Activated CD8-positive, alpha-beta memory T cell treated with anti-CD3 and anti-CD28 coated beads, Interleukin-2, amount 10 ng/mL, durations not matched to agents 7 days and 5 days (primary cell): ENCODE results near the gene TNFRSF13B. TPM values are rescaled to one million over a fixed set of nuclear protein-coding genes. Genes with fewer than 3 reads are reported as not detected.
"Not testable (repeated sequence)": the region's sequence is repeated elsewhere in the genome, so short reads cannot be mapped to it uniquely, and the experiment has no call there.

ENCODE experiments used
- ATAC-seq: fragments of 150-1000 bp; cut with Tn5 transposase; one replicate; pipeline ENCODE4 v1.10.0; 2021; ENCODE audit warnings: moderate library complexity
- CTCF ChIA-PET: fragments of 350-600 bp; sonication (Branson Sonifier 250); formaldehyde crosslinking; loops from one replicate; lab custom pipeline; 2021; ENCODE audit warnings: antibody characterized with exemption; lab: Charles Lee
- DNase-seq: peaks from one replicate; pipeline ENCODE4 v3.0.0-alpha.2; 2020
- H3K27ac Mint-ChIP-seq: one replicate; pipeline ENCODE4 v1.8.0; 2021; ENCODE audit warnings: mild to moderate bottlenecking, mixed read lengths
- H3K27me3 Mint-ChIP-seq: one replicate; pipeline ENCODE4 v1.8.0; 2021; ENCODE audit warnings: mixed read lengths
- H3K36me3 Mint-ChIP-seq: one replicate; pipeline ENCODE4 v1.8.0; 2021; ENCODE audit warnings: mild to moderate bottlenecking, mixed read lengths
- H3K4me1 Mint-ChIP-seq: one replicate; pipeline ENCODE4 v1.8.0; 2021; ENCODE audit warnings: mixed read lengths
- H3K4me3 Mint-ChIP-seq: one replicate; pipeline ENCODE4 v1.8.0; 2021; ENCODE audit warnings: mild to moderate bottlenecking, moderate library complexity, mixed read lengths
- H3K9me3 Mint-ChIP-seq: one replicate; pipeline ENCODE4 v1.8.0; 2022; ENCODE audit warnings: low read depth, mixed read lengths
- total RNA-seq, 2 experiments: library from RNA; stranded (reverse); gene quantifications; one replicate each; pipeline ENCODE4 v1.2.3, GENCODE V29; 2021

The TNFRSF13B gene
- total RNA-seq, 2 experiments from 2014 or later, result not detected

DNA sequence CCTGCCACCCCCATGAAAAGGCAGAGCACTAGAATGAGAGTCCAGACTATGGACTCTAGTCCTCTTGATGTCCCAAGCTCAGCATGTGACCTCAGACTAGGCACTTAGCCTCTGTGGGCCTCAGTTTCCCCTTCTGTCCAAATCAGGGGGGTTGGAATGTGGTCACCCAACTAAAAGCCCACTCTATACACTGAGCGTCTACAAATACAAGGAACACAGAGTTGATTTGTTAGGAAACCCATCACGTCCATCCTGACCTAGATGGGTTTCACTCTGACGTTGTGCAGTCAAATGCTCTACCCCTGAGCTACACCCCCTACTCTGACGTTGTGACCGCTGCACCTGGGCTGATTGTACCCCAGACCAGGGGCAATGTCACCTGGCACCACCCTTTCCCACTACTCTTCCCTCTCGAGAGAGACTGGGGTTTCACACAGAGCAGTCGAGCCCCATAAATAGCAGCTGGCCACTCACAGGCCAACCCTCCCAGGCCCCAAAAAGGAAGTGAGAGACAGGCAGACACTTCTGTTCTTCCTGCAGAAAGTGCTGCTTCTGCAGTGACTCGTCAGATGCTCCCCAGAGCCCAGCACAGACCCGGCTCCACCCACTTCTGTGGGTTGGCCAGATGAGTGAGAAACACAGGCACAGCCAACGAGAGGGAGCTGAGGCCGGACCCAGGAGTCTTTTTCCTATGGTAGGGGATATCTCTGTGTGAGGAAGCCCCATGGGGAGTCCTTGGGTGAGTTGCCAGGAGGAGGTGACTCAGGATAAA is 16.1 kb upstream of the TNFRSF13B start:
- Mint-ChIP-seq H3K4me1 (peaks cover 38% of the 10 kb centered on the region), H3K36me3 (no peaks in the 10 kb centered on the region), H3K27me3 (no peaks in the 10 kb centered on the region), H3K4me3 (peak overlapping the region; percentile 61), H3K9me3 (no peaks in the 10 kb centered on the region), H3K27ac (peak overlapping the region; percentile 98)
- DNase-seq (peak; percentile 91), ATAC-seq (peak; percentile 93)
- CTCF ChIA-PET, result interaction anchor here (0.8 to 8.3 kb wide), 8 partner anchors 11 to 154 kb away, joined by 3 to 68 read pairs (median 8); no protein-coding TSS in a partner anchor

DNA sequence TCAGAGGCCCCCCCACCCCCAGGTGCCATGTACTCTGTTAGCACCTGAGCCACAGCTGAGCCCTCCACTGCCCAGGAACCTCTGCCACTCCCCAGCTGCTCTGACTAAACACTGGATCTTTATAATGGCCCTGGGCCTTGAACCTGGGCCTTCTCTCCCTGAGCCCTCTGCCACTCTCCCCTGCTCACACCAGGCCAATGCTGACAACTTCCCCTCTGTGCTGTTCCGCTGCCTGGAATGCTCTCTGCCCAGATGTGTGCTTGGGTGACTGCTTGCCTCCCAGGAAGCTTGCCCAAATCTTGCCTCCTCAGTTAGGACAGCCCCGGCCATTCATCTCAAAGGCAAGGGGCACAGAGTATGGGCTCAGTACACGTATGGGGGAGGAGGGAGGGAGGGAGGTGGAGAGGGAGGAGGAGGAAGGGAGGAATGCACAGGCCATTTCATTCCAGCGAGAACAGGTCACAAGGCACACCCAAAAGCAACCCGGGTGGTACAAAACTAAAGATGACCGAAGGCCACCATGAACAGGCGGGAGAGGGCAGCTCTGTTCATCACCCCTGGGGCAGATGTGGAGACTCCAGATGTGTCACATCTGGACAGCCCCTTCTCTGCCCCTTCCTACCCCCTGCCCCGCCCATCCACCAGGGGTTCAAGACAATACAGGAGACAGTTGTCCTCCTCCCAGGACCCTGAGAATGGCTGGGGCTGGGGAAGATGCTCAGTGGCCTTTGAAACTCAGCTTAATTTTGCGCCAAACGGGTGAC is 15.3 kb upstream of the TNFRSF13B start:
- Mint-ChIP-seq H3K27me3 (no peaks in the 10 kb centered on the region), H3K4me1 (peaks cover 38% of the 10 kb centered on the region), H3K9me3 (no peaks in the 10 kb centered on the region), H3K27ac (peak overlapping the region; percentile 98), H3K36me3 (no peaks in the 10 kb centered on the region), H3K4me3 (no peak overlapping the region)
- CTCF ChIA-PET, result interaction anchor here (2.7 to 8.3 kb wide), 3 partner anchors 10 to 65 kb away, joined by 12 to 68 read pairs (median 16); no protein-coding TSS in a partner anchor
- ATAC-seq, result no peak
- no peak for DNase-seq

DNA sequence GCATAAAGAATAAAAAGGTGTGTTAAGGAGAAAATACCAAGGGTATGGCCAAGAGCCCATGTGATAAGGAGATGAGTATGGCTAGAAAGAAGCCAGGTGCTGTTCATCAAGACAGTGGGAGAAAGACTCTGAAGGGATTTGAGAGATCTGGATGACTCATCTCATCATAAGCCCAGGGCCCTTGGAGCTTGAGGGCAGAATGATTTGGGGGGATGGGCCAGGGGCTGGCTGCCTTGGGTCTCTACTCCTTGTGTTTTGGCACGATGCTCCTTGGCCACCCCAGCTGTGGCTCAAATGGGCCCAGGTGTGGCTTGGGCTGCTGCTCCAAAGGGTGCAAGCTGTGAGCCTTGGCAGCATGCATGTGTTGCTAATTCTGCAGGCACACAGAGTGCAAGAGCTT is 14.5 kb upstream of the TNFRSF13B start:
- Mint-ChIP-seq H3K4me3 (no peak overlapping the region), H3K27ac (no peak overlapping the region), H3K9me3 (no peaks in the 10 kb centered on the region), H3K36me3 (no peaks in the 10 kb centered on the region), H3K4me1 (peaks cover 38% of the 10 kb centered on the region), H3K27me3 (no peaks in the 10 kb centered on the region)
- ATAC-seq (no peak), DNase-seq (no peak)
- CTCF ChIA-PET, result interaction anchor here (8.3 kb wide), 1 partner anchor 10 kb away, joined by 68 read pairs; no protein-coding TSS in a partner anchor

- no peak overlapping the region for H3K27ac Mint-ChIP-seq
- H3K27me3 Mint-ChIP-seq, result no peaks in the 10 kb centered on the region
- ATAC-seq, result no peak
- DNase-seq, result no peak
- H3K9me3 Mint-ChIP-seq, result no peaks in the 10 kb centered on the region
- H3K4me3 Mint-ChIP-seq, result no peak overlapping the region
- no peaks in the 10 kb centered on the region for H3K36me3 Mint-ChIP-seq
- CTCF ChIA-PET, result interaction anchor here (1.9 kb wide), 1 partner anchor 10 kb away, joined by 6 read pairs; no protein-coding TSS in a partner anchor
- H3K4me1 Mint-ChIP-seq, result peaks cover 10% of the 10 kb centered on the region
Observed at GRCh38 chr17:16981928-16982327, 10.0 kb upstream of the TNFRSF13B start.

DNA sequence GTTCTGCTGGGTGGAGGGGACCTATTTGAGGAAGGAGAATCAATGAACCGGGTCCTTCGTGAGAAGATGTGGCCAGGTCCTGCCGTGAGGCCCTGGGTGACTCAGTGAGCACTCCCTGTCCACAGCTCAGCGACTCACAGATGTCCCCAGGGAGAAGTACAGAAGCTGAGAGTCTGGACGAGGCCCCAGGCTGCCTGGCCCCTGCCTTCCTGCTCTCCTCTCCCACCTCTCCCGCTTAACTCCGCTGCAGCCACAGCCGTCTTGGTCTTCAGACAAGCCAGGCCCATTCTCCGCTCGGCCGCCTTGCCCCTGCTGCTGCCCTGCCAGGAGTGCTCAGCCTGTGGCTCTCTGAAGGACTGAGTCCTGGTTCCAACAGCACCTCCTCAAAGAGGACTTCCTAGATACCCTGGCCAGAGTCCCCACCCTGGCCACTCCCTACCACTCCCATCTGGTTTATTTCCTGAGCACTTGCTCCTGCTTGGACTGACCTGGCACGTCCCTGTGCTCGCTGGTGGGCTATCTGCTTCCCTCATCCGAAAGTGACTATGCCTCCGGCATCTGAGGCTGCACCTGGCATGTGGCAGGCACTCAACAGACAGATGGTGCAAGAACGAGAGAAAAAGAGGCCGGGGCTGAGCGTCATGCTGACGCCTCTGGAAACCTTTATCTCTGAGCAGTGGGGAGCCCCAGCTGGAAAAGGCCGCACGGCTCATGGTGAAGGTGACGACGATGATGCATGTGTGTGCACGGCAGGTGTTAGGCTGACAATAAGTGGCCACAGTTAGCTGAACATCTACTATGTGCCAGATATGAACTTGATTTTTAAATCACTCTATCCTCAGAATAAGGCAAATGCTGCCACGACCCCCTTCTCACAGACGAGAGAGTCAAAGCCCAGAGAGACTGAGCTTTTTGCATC is 9.2 kb upstream of the TNFRSF13B start:
- H3K4me3 Mint-ChIP-seq, result no peak overlapping the region
- H3K36me3 Mint-ChIP-seq, result no peaks in the 10 kb centered on the region
- no peaks in the 10 kb centered on the region for H3K9me3 Mint-ChIP-seq
- ATAC-seq, result no peak
- CTCF ChIA-PET, result interaction anchor here (7.8 kb wide), 1 partner anchor 9 kb away, joined by 68 read pairs; no protein-coding TSS in a partner anchor
- no peaks in the 10 kb centered on the region for H3K27me3 Mint-ChIP-seq
- peaks cover 15% of the 10 kb centered on the region for H3K4me1 Mint-ChIP-seq
- no peak overlapping the region for H3K27ac Mint-ChIP-seq
- no peak for DNase-seq

- no peak overlapping the region for H3K27ac Mint-ChIP-seq
- ATAC-seq, result no peak
- H3K36me3 Mint-ChIP-seq, result no peaks in the 10 kb centered on the region
Observed at GRCh38 chr17:16980061-16980460, 8.1 kb upstream of the TNFRSF13B start.

DNA sequence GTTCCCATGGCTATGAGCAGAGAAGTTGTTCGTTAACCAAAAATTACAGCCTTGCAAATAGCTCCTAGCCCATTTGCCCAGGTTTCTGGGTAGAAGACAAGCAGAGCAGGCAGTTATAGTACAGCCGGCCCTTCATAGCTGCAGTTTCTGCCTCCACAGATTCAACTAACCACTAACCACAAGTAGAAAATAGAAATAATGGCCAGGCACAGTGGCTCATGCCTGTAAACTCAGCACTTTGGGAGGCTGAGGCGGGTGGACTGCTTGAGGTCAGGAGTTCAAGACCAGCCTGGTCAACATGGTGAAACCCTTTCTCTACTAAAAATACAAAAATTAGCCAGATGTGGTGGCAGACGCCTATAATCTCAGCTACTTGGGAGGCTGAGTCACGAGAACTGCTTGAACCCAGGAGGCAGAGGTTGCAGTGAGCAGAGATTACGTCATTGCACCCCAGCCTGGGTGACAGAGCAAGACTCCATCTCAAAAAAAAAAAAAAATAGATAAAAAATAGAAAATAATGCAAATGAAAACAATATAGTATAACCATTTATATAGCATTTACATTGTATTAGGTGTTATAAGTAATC is 7.4 kb upstream of the TNFRSF13B start:
- not testable (repeated sequence) for H3K27me3 Mint-ChIP-seq, H3K4me3 Mint-ChIP-seq, H3K36me3 Mint-ChIP-seq, H3K9me3 Mint-ChIP-seq, ATAC-seq, DNase-seq, H3K27ac Mint-ChIP-seq
- H3K4me1 Mint-ChIP-seq, result peaks cover 21% of the 10 kb centered on the region
- CTCF ChIA-PET, result interaction anchor here (7.8 kb wide), 1 partner anchor 10 kb away, joined by 68 read pairs; no protein-coding TSS in a partner anchor

More at GRCh38 chr17:16980061-16980460, 8.1 kb upstream of the TNFRSF13B start:
- Mint-ChIP-seq H3K9me3 (no peaks in the 10 kb centered on the region), H3K27me3 (peaks cover 3% of the 10 kb centered on the region), H3K4me3 (no peak overlapping the region), H3K4me1 (peaks cover 21% of the 10 kb centered on the region)
- no peak for DNase-seq
- CTCF ChIA-PET, result interaction anchor here (7.8 kb wide), 1 partner anchor 10 kb away, joined by 68 read pairs; no protein-coding TSS in a partner anchor

DNA sequence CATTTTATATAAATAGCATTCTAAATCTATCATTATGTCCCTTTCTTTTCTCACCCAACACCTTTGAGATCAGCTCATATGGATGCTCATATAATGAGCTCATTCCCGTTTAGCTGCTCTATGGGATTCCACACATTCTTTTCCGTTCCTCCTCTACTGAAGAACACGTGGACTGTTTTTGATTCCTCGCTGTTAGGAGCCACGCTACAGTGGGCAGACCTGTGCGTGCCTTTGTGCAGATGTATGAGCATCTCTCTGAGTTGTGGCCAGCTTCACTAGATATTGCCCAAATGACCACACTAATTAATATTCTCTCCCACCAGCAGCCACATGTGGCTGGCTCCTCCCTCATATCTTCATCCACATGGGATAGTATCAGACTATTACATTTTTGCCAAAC is 6.0 kb upstream of the TNFRSF13B start:
- no peak overlapping the region for H3K27ac Mint-ChIP-seq
- ATAC-seq, result no peak
- peaks cover 3% of the 10 kb centered on the region for H3K27me3 Mint-ChIP-seq
- no peaks in the 10 kb centered on the region for H3K9me3 Mint-ChIP-seq
- CTCF ChIA-PET, result interaction anchor here (7.8 kb wide), 1 partner anchor 12 kb away, joined by 68 read pairs; no protein-coding TSS in a partner anchor
- H3K4me3 Mint-ChIP-seq, result no peak overlapping the region
- no peak for DNase-seq
- H3K36me3 Mint-ChIP-seq, result no peaks in the 10 kb centered on the region
- H3K4me1 Mint-ChIP-seq, result peaks cover 21% of the 10 kb centered on the region

- Mint-ChIP-seq H3K27me3 (peaks cover 3% of the 10 kb centered on the region), H3K9me3 (no peaks in the 10 kb centered on the region), H3K4me1 (peaks cover 21% of the 10 kb centered on the region), H3K4me3 (no peak overlapping the region), H3K36me3 (no peaks in the 10 kb centered on the region), H3K27ac (peak overlapping the region; percentile 61)
- no peak for DNase-seq
- CTCF ChIA-PET, result interaction anchor here (7.8 kb wide), 1 partner anchor 13 kb away, joined by 68 read pairs; no protein-coding TSS in a partner anchor
- no peak for ATAC-seq
Observed at GRCh38 chr17:16976725-16977550, 5.0 kb upstream of the TNFRSF13B start.

DNA sequence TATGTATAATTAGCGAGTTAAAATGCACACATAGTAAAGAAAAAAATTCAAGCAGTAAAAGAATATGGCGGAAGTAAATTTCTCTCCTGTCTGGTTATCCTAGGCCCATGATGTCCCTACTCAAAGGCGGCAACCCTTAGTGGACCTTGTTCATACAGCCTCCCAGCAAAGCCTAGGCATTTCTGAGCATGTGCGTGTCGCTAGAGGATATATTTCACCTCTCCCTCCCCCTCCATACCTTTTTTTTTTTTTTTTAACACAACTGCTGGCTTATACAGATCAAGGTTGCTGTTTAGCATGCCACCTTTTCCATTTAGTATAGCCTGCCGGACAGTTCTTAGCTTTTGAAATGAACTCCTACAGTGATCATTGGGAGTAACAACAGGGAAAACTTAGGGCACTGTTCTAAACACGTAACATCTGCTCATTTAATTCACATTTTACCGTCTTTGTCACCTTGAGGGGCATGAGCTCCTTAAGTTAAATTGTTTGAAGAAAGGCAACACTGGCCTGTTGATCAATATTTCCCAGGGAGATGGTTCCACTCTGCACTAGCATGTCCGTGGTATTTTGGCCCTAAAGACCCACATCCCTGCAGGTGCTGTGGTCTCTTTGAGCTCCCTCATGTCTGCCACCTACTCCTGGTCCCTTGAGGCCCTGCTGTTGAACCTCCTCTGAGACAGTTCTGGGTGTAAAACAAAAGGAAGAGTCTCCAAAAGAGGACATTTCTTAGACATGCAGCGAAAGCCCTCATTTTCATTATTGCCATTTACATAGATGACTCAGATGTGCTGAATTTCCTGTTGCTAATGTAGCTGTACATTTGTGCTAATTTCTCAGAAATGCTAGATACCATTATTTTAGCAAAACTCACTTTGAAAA is 4.1 kb upstream of the TNFRSF13B start:
- H3K4me3 Mint-ChIP-seq, result peak overlapping the region; percentile 7
- no peaks in the 10 kb centered on the region for H3K9me3 Mint-ChIP-seq

DNA sequence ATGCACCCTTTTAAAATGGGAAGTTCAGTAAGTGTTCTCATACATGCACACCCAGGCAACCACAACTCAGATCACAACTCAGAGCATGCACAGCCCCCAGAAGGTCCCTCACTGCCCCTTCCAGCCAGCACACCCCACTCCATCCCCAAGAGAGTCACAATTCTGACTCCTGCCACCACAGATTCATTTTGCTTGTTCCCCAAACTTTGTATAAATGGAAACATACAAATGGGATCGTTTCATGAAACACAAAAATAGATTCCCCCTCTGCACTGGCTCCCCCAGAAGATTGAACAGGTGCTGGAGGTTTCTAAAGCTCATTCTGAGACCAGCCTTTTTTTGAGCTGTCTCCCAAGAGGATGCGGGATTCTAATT is 3.3 kb upstream of the TNFRSF13B start:
- Mint-ChIP-seq H3K27ac (no peak overlapping the region), H3K9me3 (no peaks in the 10 kb centered on the region), H3K27me3 (peaks cover 3% of the 10 kb centered on the region), H3K36me3 (no peaks in the 10 kb centered on the region), H3K4me3 (no peak overlapping the region), H3K4me1 (peaks cover 22% of the 10 kb centered on the region)
- ATAC-seq (no peak), DNase-seq (no peak)
- CTCF ChIA-PET, result interaction anchor here (7.8 kb wide), 1 partner anchor 14 kb away, joined by 68 read pairs; no protein-coding TSS in a partner anchor

More for the DNA sequence above, 4.1 kb upstream of the TNFRSF13B start:
- DNase-seq (no peak), ATAC-seq (peak; percentile 49)
- Mint-ChIP-seq H3K36me3 (no peaks in the 10 kb centered on the region), H3K4me1 (peaks cover 21% of the 10 kb centered on the region), H3K27ac (peak overlapping the region; percentile 74), H3K27me3 (peaks cover 3% of the 10 kb centered on the region)
- CTCF ChIA-PET, result interaction anchor here (7.8 kb wide), 1 partner anchor 14 kb away, joined by 68 read pairs; no protein-coding TSS in a partner anchor
